ENCODE measurements around the gene DEPDC5. TPM values are rescaled to one million over a fixed set of nuclear protein-coding genes. Genes with fewer than 3 reads are reported as not detected.
A peak's percentile ranks its signal among the peaks of the same experiment; 100 is the strongest.

DEPDC5 gene
- total RNA-seq, 1 donor from 2014 or later = 33.0 TPM

- Mint-ChIP-seq H3K27me3 (no peaks in the 10 kb centered on the region), H3K4me3 (ENCODE audit: low read depth) (no peak overlapping the region), H3K27ac (no peak overlapping the region), H3K36me3 (ENCODE audit: insufficient read depth) (peaks cover 1% of the 10 kb centered on the region), H3K9me3 (ENCODE audit: low read depth) (no peaks in the 10 kb centered on the region), H3K4me1 (ENCODE audit: low read depth) (no peaks in the 10 kb centered on the region)
- no peak for DNase-seq (ENCODE audit: low spot score, unreplicated experiment)
- TF ChIP-seq CTCF (IDR thresholded peaks at IDR 0.05; ENCODE audit: unreplicated experiment) = no peak
Observed at GRCh38 chr22:31917227-31917921, 163.6 kb downstream of the DEPDC5 start.

- Mint-ChIP-seq H3K4me3 (ENCODE audit: low read depth) (no peak overlapping the region), H3K9me3 (ENCODE audit: low read depth) (no peaks in the 10 kb centered on the region), H3K36me3 (ENCODE audit: insufficient read depth) (no peaks in the 10 kb centered on the region), H3K4me1 (ENCODE audit: low read depth) (peaks cover 4% of the 10 kb centered on the region), H3K27me3 (no peaks in the 10 kb centered on the region), H3K27ac (no peak overlapping the region)
- no peak for DNase-seq (ENCODE audit: low spot score, unreplicated experiment)
- no peak for TF ChIP-seq CTCF (IDR thresholded peaks at IDR 0.05; ENCODE audit: unreplicated experiment)
Observed at GRCh38 chr22:31919730-31920129, 165.9 kb downstream of the DEPDC5 start.

- H3K9me3 Mint-ChIP-seq (ENCODE audit: low read depth) = peaks cover 4% of the 10 kb centered on the region
- no peak overlapping the region for H3K27ac Mint-ChIP-seq
- H3K27me3 Mint-ChIP-seq = peaks cover 3% of the 10 kb centered on the region
- DNase-seq (ENCODE audit: low spot score, unreplicated experiment) = no peak
- H3K4me3 Mint-ChIP-seq (ENCODE audit: low read depth) = no peak overlapping the region
- TF ChIP-seq CTCF (IDR thresholded peaks at IDR 0.05; ENCODE audit: unreplicated experiment) = no peak
- H3K36me3 Mint-ChIP-seq (ENCODE audit: insufficient read depth) = no peaks in the 10 kb centered on the region
- peaks cover 4% of the 10 kb centered on the region for H3K4me1 Mint-ChIP-seq (ENCODE audit: low read depth)
Observed at GRCh38 chr22:31920306-31920705, 166.5 kb downstream of the DEPDC5 start.

- Mint-ChIP-seq H3K27me3 (peaks cover 3% of the 10 kb centered on the region), H3K36me3 (ENCODE audit: insufficient read depth) (no peaks in the 10 kb centered on the region), H3K9me3 (ENCODE audit: low read depth) (peaks cover 4% of the 10 kb centered on the region), H3K4me3 (ENCODE audit: low read depth) (no peak overlapping the region), H3K27ac (no peak overlapping the region), H3K4me1 (ENCODE audit: low read depth) (peaks cover 4% of the 10 kb centered on the region)
- no peak for DNase-seq (ENCODE audit: low spot score, unreplicated experiment)
- TF ChIP-seq CTCF (IDR thresholded peaks at IDR 0.05; ENCODE audit: unreplicated experiment) = no peak
Observed at GRCh38 chr22:31921106-31921505, 167.3 kb downstream of the DEPDC5 start.

- peaks cover 3% of the 10 kb centered on the region for H3K27me3 Mint-ChIP-seq
- DNase-seq (ENCODE audit: low spot score, unreplicated experiment) = no peak
- TF ChIP-seq CTCF (IDR thresholded peaks at IDR 0.05; ENCODE audit: unreplicated experiment) = no peak
Observed at GRCh38 chr22:31922534-31922933, 168.7 kb downstream of the DEPDC5 start.

More at GRCh38 chr22:31922534-31922933, 168.7 kb downstream of the DEPDC5 start:
- Mint-ChIP-seq H3K27ac (peak overlapping the region; percentile 8), H3K36me3 (ENCODE audit: insufficient read depth) (no peaks in the 10 kb centered on the region), H3K4me1 (ENCODE audit: low read depth) (peaks cover 4% of the 10 kb centered on the region), H3K4me3 (ENCODE audit: low read depth) (no peak overlapping the region), H3K9me3 (ENCODE audit: low read depth) (peaks cover 4% of the 10 kb centered on the region)
